ENCODE results near the gene IL1R2.

DNA sequence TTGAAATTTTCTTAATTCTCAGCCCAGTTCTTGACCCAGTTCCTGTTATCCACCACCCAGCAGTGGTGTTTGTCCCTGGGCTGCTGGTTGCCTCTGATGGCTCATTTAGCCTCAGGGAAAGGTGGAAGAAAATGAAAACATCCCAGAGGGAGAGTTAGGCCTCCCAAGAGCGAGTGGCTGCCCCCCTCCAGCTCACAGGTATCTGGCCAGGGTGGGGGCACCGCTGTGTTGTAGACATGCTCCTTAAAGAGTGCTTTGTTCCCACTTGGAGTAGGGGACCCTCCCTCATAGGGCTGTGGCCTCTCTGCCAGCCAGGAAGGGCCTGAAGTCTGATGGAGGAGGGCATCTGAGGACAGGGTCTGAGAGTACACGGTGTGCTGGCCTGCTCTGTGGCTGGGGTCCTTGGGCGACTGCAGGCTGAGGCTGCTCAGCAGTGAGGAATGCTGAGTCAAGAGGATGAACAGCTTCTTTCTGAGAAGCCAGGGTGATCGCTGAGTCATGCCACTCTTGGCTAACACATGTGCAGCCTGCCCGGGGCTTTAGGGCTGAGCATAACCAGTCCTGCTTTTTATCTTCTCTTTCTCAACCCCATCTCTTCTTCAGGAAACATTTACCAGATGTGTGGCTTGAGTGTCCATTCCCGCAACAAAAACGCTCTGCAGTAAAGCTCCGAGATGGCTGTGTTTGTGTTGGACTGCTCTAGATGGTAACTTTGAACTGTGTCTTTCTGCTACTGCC is 72.3 kb downstream of the IL1R2 start:
- TF ChIP-seq POLR2AphosphoS5 (IDR thresholded peaks at IDR 0.05; ENCODE audit: low read depth): 0 out of 2 replicates have a peak, but pooled peaks have one; percentile 32
- TF ChIP-seq, protein P1, sequence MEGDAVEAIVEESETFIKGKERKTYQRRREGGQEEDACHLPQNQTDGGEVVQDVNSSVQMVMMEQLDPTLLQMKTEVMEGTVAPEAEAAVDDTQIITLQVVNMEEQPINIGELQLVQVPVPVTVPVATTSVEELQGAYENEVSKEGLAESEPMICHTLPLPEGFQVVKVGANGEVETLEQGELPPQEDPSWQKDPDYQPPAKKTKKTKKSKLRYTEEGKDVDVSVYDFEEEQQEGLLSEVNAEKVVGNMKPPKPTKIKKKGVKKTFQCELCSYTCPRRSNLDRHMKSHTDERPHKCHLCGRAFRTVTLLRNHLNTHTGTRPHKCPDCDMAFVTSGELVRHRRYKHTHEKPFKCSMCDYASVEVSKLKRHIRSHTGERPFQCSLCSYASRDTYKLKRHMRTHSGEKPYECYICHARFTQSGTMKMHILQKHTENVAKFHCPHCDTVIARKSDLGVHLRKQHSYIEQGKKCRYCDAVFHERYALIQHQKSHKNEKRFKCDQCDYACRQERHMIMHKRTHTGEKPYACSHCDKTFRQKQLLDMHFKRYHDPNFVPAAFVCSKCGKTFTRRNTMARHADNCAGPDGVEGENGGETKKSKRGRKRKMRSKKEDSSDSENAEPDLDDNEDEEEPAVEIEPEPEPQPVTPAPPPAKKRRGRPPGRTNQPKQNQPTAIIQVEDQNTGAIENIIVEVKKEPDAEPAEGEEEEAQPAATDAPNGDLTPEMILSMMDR (IDR thresholded peaks at IDR 0.05; ENCODE audit: insufficient read depth, low read length): no peak
- no peak for TF ChIP-seq GABPA (IDR thresholded peaks at IDR 0.05; ENCODE audit: low read depth)
- no peak for TF ChIP-seq SPI1 (IDR thresholded peaks at IDR 0.05; ENCODE audit: borderline replicate concordance, low read depth)

Measured in HL-60 (cell line).